CD4-positive, alpha-beta T cell treated with Interleukin-21 for 1 hour (primary cell): ENCODE results near the gene PAK5.
"Not testable (repeated sequence)": the region's sequence is repeated elsewhere in the genome, so short reads cannot be mapped to it uniquely, and the experiment has no call there.

Experiments
- DNase-seq: peaks from one replicate; pipeline ENCODE4 v3.0.0-alpha.2; 2020

The PAK5 gene

DNA sequence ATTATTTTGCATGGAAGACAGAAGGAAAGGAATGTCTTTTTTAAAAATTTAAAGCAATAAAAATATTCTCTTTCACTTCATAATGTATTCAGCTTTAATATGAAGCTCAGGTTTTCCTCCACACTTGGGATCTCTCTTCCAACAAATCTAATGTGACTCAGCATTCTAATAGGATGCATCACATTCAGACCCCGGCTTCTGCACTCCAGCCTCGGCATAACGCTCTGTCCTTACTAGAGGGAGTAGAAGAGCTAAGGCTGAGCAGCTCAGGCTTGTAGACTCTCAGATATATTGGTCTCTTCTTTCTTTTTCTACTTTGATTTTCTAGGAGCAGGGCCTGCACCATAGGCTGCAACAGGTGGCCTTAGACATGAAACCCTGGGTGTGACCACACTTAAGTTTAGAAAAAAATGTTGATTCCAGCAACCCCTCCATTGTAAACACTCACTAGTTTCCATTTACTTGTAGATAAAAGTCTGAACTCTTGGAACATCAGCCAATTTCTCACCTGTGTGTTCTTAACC lies 161.7 kb downstream of the PAK5 start:
- DNase-seq: no peak

GRCh38 chr20:9672981-9673380 lies 165.9 kb downstream of the PAK5 start:
- DNase-seq: no peak

- DNase-seq: no peak
These were observed 166.8 kb downstream of the PAK5 start for GRCh38 chr20:9672027-9672426.

GRCh38 chr20:9668381-9668780 lies 170.5 kb downstream of the PAK5 start:
- DNase-seq: no peak

DNA sequence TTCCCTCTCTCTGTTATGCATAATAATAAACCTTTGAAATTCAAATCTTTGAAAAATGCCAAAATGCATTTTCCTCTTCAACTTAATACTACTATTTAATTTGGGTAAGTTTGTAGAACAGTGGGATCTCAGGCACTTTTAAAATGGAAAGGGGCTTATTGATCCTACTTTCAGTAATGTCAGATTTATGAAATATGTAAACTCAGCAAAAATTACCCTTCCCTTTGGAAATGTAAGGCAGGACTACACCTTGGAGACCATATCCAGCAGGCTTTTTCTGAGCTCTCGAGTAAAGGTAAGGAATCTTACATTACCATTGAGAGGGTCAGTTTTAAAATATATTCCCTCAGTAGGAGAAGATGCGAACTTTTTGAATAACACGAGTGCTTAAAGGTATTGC lies 175.5 kb downstream of the PAK5 start:
- DNase-seq: no peak

DNA sequence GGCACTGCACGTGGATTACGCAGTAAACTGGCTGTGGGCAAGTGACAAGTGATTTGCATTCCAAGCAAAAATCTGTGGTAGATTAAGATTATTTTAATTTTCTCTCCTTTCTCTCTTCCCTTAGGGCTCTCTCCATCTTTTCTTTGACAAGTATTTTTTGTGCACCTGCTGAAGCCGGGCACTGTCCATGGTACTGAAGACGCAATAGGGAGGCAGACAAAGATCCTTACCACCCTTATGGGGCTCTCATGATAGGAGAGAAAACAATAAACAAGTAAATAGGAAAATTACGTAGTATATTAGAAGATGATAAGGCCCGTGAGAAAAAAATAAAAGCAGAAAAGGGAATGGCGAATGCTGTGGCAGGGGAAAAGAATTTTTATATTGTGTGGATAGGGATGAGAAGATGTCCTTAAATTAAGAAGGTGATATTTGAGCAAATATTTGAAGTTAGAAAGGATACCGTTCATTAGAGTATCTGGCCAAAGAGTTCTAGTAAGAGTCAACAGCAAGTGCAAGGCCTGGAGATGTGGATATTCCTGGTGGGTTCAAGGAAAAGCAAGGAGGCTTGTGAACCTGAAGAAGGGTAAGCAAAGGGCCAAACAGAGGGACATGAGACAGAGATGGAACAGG lies 178.5 kb downstream of the PAK5 start:
- DNase-seq: no peak

- no peak for DNase-seq
These were observed 191.1 kb downstream of the PAK5 start for GRCh38 chr20:9647741-9648140.

DNA sequence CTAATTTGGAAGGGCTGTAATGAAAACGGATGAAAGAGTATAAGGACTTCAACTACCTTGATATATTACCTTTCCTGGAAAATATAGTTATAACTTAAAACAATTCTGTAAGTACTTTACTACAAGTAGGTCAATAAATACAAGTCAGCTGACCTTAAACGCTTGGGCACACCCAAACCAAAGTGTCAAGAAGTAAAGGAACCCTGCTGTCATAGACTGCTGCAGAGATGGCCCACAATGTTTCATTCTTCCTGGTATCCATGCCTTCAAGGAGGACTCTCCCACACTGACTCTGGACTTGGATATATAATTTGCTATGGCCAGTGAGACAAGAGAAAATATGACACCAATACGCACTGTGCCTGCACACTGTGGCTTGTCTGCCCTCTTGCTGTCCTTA lies 192.5 kb downstream of the PAK5 start:
- no peak for DNase-seq

DNA sequence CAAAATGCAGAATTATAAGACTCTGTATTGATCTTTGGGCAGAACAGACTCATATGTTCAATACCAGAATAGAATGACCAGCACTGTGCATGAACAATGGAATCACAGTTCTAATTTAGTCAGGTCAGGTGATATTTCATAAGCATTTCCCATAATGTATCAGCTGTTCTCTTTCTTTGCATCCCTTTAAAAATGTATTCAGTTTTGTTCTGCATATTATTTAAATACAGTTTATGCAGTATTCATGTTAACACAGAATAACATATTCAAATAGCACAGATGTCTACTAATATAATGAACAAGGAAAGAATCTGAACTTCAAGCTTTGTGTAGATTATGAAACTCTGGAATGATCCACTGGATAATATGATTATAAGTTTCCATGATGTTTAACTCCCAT lies 196.0 kb downstream of the PAK5 start:
- DNase-seq: no peak

GRCh38 chr20:9641499-9642000 lies 197.3 kb downstream of the PAK5 start:
- not testable (repeated sequence) for DNase-seq

DNA sequence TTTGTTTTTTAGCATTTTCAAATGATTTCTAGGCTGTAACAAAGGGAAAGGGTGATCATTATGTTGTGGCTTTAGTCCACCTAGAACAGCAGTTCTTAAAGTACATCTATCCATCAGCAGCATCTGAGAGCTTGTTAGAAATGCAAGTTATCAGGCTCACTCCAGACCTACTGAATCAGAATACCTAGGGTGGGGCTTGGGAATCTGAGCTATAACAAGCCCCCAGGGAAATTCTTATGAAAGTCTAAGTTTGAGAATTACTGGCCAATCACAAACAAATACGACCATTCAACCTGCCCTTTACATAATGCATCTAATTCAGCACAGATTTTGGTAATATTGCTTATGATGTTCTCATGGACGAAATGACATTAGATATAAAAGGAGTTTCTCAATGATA lies 201.0 kb downstream of the PAK5 start:
- DNase-seq: no peak

DNA sequence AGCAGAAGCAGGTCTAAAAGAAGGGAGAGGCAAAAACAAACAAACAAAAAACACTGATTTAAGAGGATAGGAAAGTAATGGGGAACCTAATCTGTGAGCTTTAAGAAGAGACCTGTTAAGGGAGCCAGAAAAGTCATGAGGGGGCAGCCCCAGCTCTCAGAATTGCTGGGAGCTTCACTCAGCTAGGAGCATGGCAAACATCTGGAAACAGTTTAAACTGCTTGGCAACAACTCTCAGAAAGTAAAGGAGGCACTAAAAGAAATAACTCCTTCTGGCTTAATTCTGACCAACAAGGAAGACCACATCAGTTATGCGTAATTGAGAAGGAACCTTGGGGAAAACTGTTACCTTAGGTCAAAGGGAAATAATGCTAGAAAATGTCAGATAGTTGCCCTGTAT lies 203.1 kb downstream of the PAK5 start:
- DNase-seq: no peak

DNA sequence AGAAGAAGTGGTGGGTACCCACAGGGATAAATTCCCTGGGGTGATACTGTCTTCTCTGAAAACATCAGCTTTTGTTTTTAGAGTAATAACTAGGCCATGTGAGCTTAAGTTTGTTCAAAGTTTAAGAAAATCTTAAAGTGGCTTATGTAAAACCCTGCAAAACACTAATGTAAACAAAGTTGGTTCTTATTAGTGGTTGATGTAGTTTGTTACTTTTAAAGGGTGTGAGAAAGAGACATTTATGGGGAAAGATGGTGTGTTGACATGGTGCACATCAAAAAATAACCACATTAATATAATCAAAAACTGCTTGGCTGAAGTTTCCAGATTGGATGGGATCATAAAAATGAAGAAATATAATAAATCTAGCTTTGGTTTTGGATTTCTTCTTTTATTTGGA lies 204.5 kb downstream of the PAK5 start:
- DNase-seq: no peak

GRCh38 chr20:9632991-9633390 lies 205.9 kb downstream of the PAK5 start:
- no peak for DNase-seq

- no peak for DNase-seq
These were observed 206.6 kb downstream of the PAK5 start for GRCh38 chr20:9632265-9632664.

- no peak for DNase-seq
These were observed 208.3 kb downstream of the PAK5 start for GRCh38 chr20:9630554-9630953.

DNA sequence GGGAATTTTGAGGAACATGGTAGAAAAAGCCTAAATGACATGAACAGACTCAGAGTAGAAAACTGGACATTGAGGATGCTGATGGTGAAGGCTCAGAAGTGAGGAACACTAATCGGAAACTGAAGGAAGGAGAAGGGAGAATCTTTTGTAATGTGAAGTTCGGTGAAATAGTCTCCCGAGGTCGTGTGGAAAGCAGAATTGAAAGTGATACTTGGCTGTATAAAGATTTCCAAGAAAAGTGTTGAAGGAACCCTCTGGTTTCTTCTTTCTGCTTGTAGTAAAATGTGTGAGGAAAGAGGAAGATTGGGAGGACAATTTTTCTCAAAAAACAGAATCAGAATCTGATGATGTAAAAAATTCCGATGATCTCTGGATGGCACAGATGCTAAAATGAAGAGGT lies 209.0 kb downstream of the PAK5 start:
- DNase-seq: no peak

DNA sequence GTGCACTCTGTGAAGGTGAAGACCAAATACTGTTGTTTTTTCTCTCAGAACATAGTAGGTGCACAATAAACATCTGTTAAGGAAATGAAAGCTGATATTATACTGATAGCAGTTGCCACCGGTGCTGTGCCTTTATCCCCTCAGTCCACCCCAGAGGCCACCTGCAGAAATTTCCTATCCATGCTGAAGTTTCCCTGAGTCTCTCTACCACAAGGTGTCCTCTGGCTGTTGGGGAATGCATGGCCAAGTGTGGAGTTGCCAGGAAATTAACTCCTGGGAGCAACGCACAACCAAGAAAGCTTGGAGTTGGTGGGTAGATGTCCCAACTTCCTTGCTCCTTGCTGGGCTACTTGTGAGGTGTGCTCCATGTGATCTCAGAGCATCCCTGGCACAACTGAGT lies 210.3 kb downstream of the PAK5 start:
- DNase-seq: no peak

- DNase-seq: no peak
These were observed 210.7 kb downstream of the PAK5 start for GRCh38 chr20:9628141-9628540.

GRCh38 chr20:9627219-9627618 lies 211.7 kb downstream of the PAK5 start:
- no peak for DNase-seq

DNA sequence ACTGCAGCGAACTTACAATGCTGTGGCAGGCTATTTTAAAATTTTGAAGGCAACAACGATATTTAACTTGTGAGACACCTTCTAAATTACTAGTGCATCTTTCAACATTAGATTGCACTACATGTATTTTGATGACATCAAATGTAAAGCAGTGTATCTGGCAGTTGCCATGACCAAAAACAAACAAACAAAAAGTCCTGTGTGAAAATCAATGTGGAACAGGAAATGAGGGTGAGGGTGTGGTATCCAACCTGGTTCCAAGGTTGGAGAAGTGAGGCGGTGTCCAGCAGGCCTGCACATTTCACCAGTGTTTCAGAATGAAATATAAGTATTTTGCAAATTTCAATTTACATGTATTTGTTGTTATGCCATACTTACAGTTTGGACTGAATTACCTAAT lies 212.5 kb downstream of the PAK5 start:
- DNase-seq: no peak

DNA sequence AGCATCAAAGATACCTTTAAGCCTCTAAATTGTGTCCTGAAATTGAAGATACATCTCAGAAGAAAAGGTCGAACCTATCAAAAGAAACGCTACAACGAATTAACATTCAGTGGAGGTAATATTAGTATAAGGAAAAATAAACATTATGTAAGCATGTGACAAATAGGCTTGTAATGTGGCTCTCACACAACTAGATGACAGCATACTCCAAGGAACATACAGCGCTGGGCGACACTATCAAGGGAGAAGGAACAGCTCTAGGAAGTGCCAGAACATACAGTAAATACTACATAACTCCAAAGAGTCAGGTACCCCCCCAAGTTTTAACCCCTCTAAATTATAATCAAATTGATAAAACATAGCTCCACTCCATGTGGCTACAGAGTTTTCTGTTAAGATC lies 220.9 kb downstream of the PAK5 start:
- no peak for DNase-seq

DNA sequence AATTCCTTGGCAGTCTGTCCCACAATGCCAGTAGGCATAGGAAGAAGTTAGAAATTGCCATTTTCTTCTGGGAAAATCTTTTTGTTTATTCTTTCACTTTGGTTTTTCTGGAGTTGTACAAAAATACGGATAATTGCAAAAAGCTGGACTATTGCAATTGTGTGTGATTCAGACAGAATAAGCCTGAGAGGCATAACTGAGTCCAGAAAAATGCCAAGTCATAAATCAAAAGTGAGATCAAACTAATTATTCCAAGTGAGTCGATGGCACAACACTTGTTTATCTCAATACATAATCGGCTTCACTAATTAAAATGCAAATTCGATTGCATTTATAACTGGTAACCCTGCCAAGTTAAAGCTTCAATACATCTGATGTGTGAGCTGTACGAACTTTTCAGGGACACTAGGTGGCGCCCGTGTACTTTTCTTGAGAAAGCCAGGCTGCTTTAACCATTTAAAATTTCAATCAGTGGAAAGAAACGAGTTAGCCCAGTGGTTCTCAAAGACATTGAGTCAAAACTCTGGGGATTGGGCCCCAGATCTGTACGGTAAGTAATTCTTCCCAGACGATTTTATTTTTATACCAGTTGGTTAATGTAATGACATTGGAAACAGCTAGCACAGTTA lies 221.9 kb downstream of the PAK5 start:
- DNase-seq: peak; percentile 41

GRCh38 chr20:9616455-9616805 lies 222.4 kb downstream of the PAK5 start:
- no peak for DNase-seq
